Chondrocyte (in vitro differentiated cells): ENCODE results near the gene KIF3A. TPM values are rescaled to one million over a fixed set of nuclear protein-coding genes. Genes with fewer than 3 reads are reported as not detected.

Experiments used
- DNase-seq: peaks from one replicate; pipeline ENCODE4 v3.0.0; 2021; ENCODE audit warnings: mixed read lengths, low spot score
- H3K27ac Mint-ChIP-seq: one replicate; pipeline ENCODE4 v1.8.0; 2021; ENCODE audit warnings: mild to moderate bottlenecking, moderate library complexity, mixed read lengths; ENCODE audit not compliant: unreplicated experiment
- H3K27me3 Mint-ChIP-seq: 2 replicates; pipeline ENCODE4 v1.8.0; 2021; ENCODE audit warnings: low read depth, mixed read lengths
- H3K36me3 Mint-ChIP-seq: 2 replicates; pipeline ENCODE4 v1.8.0; 2021; ENCODE audit warnings: low read depth, mixed read lengths
- H3K4me1 Mint-ChIP-seq: 2 replicates; pipeline ENCODE4 v1.8.0; 2021; ENCODE audit warnings: low read depth, mild to moderate bottlenecking, mixed read lengths
- H3K4me3 Mint-ChIP-seq: one replicate; pipeline ENCODE4 v1.8.0; 2021; ENCODE audit warnings: mild to moderate bottlenecking, moderate library complexity, mixed read lengths; ENCODE audit not compliant: unreplicated experiment
- H3K9me3 Mint-ChIP-seq: 2 replicates; pipeline ENCODE4 v1.8.0; 2021; ENCODE audit warnings: low read depth, mixed read lengths
- CTCF ChIP-seq: fragments of 200-600 bp; sonication (generic); IDR thresholded peaks from 2 replicates; pipeline ENCODE4 v1.5.0; 2021; ENCODE audit warnings: antibody characterized with exemption, mild to moderate bottlenecking, moderate library complexity
- total RNA-seq: library from RNA; stranded (reverse); gene quantifications from 3 replicates; pipeline ENCODE4 v1.2.1, GENCODE V29; 2021

KIF3A gene
- total RNA-seq, 1 donor from 2014 or later: 16.2 TPM

GRCh38 chr5:132756542-132756941 lies 19.2 kb upstream of the KIF3A start:
- no peak overlapping the region for H3K27ac Mint-ChIP-seq
- H3K27me3 Mint-ChIP-seq: no peaks in the 10 kb centered on the region
- peaks cover 2% of the 10 kb centered on the region for H3K4me1 Mint-ChIP-seq
- H3K4me3 Mint-ChIP-seq: no peak overlapping the region
- no peaks in the 10 kb centered on the region for H3K9me3 Mint-ChIP-seq
- no peak for TF ChIP-seq CTCF
- no peak for DNase-seq
- peaks cover 38% of the 10 kb centered on the region for H3K36me3 Mint-ChIP-seq

GRCh38 chr5:132754947-132755346 lies 17.6 kb upstream of the KIF3A start:
- no peak overlapping the region for H3K27ac Mint-ChIP-seq
- no peaks in the 10 kb centered on the region for H3K27me3 Mint-ChIP-seq
- DNase-seq: no peak
- H3K36me3 Mint-ChIP-seq: peaks cover 26% of the 10 kb centered on the region
- peak; percentile 57 for TF ChIP-seq CTCF
- no peaks in the 10 kb centered on the region for H3K9me3 Mint-ChIP-seq
- H3K4me3 Mint-ChIP-seq: no peak overlapping the region
- H3K4me1 Mint-ChIP-seq: peaks cover 10% of the 10 kb centered on the region

DNA sequence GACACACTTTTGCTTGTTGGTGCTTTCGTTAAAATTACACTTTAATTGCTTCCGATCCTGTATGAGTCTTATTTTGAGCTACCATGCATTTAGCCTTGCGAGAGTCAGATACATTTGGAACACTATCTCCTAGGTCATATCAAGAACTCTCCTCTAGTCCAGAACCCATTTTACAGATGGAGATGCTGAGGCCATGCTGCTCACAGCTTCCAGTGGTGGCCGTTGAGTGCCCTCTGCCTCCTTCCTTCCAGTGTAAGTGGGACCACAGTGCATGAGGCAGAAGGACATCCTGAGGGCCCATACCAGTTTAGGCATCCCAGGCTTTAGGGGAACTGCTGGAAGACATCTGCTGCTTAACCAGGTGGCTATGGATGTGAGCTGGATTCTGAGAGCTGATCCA lies 16.8 kb upstream of the KIF3A start:
- H3K4me3 Mint-ChIP-seq: no peak overlapping the region
- no peaks in the 10 kb centered on the region for H3K27me3 Mint-ChIP-seq
- peaks cover 10% of the 10 kb centered on the region for H3K4me1 Mint-ChIP-seq
- TF ChIP-seq CTCF: no peak
- no peaks in the 10 kb centered on the region for H3K9me3 Mint-ChIP-seq
- H3K27ac Mint-ChIP-seq: no peak overlapping the region
- no peak for DNase-seq
- H3K36me3 Mint-ChIP-seq: peaks cover 22% of the 10 kb centered on the region

DNA sequence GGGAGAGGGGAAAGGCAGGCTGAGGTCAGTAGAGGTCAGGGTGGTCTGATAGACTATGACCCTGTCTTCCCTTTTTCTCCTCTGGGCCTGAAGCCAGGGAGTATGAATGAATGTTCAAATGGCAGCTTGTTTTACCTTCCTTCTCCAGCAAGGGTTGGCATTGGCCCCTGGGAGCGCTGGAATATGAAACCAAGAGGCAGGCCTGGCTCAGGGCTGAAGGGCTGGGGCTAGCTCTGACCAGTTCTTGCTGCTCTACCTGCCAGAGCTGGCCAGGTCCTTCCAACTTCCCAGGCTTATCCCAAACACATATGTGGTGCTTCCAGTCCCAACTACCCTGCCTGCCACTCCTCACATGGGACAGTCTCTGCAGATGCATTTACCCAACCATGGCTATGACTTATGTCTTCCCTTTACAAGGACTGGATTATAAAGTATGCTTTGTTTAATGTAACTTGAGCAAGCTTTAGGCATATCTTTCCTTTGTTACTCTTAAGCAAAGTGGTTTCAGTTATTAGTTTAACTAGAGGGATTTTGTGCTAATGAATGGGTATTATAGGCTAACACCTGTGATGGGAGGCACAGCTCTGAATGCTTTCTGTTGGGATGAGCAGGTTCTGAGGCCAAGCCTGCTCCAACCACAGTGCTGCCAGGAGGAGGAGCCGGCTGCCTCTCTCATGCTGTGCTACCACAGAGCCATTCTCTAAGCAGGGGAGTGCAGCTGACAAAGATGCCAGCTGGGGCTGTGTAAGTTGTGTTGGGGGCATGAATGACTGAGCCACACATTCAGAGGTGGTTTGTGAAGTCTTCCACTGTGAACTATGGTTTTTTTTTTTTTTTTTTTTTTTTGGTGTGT lies 16.0 kb upstream of the KIF3A start:
- no peaks in the 10 kb centered on the region for H3K27me3 Mint-ChIP-seq
- peaks cover 15% of the 10 kb centered on the region for H3K36me3 Mint-ChIP-seq
- H3K4me1 Mint-ChIP-seq: peaks cover 10% of the 10 kb centered on the region
- H3K4me3 Mint-ChIP-seq: no peak overlapping the region
- no peaks in the 10 kb centered on the region for H3K9me3 Mint-ChIP-seq
- DNase-seq: no peak
- no peak for TF ChIP-seq CTCF
- H3K27ac Mint-ChIP-seq: no peak overlapping the region

- Mint-ChIP-seq H3K36me3 (peaks cover 11% of the 10 kb centered on the region), H3K27me3 (no peaks in the 10 kb centered on the region), H3K4me3 (no peak overlapping the region), H3K27ac (no peak overlapping the region), H3K9me3 (no peaks in the 10 kb centered on the region), H3K4me1 (peaks cover 10% of the 10 kb centered on the region)
- no peak for TF ChIP-seq CTCF
- DNase-seq: no peak
Measured at GRCh38 chr5:132752581-132753125, 15.3 kb upstream of the KIF3A start.
